IPS-18c (cell line): ENCODE data around the gene TRIM37.
"Not testable (repeated sequence)": the region's sequence is repeated elsewhere in the genome, so short reads cannot be mapped to it uniquely, and the experiment has no call there.

Experiments
- H3K4me3 ChIP-seq: 2 replicates; pipeline ENCODE4 v1.7.0; 2013; ENCODE audit warnings: low read depth, mild to moderate bottlenecking, low read length, moderate library complexity; ENCODE audit not compliant: insufficient read depth
- H3K9me3 ChIP-seq: one replicate; pipeline ENCODE4 v1.6.1; 2013; ENCODE audit warnings: mild to moderate bottlenecking, low read length, moderate library complexity; ENCODE audit not compliant: control insufficient read depth, insufficient read depth

The TRIM37 gene

DNA sequence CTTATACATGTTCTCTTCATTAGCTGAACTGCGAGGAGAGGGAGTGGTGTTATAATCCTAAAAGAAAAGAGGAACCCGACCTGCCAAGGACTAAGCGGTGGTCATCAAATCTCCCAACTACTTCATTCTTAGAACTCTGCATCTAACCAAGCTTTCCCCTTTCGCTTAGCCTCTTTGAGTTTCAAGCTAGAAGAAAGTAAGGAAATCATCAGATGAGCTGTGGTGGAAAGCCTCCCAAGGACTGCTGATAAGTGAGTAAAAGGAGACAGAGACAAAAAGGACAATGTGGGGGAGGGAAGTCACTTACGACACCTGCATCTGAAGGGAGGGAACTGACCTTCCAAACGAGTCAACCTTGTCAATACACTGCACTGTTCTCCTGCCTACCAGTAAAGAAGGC lies 121.3 kb downstream of the TRIM37 start:
- Histone ChIP-seq H3K9me3 (no peaks in the 10 kb centered on the region), H3K4me3 (no peak overlapping the region)

DNA sequence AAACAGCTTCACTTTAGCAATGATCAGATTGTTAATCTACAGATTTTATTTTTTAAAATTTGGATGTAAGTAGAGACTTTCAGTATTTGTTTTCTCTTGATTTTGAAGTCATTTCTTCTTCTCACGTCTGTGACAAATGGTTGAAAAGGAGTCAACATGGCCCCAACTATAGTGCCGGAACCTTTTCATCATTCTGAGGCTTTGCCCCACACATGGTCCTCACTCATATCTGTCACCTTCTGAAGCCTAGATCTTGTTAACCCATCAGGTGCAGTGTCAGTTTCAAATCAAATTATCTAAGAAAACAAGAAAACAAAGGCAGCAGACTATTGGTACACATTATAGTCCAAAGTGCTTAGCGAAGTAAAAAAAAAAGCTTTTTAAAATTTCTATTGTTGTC lies 124.1 kb downstream of the TRIM37 start:
- Histone ChIP-seq H3K9me3 (no peaks in the 10 kb centered on the region), H3K4me3 (no peak overlapping the region)

DNA sequence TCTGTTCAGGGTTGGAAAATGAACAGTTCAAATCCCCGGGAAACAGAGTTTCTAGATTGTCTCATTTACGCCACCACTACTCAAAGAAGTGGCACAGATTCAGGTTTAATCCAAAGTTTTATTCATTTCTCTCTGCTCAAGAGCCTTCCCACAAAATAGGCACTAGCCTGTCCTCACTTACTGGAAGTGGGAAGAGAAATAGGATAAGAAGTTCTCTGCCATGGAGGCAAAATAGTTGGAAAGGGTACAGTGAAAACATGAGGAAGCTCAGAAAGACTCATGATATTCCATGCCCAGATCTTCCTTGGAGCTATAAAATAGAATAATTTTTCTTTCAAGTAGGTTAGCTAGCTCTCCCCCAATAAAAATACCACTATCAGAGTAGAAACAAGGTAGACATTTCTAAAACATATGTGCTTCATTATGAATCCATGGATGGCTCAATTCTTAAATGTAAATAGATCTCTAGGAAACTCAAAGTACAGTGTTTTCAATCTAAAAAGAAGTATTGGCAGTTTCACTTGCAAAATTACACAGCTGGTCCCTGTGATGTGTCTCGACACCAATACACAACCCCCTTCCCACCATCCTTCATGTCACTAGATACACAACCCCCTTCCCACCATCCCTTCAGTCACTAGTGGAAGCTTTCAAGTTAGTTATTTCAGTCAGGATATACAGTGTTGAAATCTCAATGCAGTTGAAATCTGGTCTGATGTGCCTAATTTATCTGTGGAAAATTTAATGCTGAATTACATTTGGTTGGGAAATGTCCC lies 125.8 kb downstream of the TRIM37 start:
- Histone ChIP-seq H3K4me3 (no peak overlapping the region), H3K9me3 (no peaks in the 10 kb centered on the region)

DNA sequence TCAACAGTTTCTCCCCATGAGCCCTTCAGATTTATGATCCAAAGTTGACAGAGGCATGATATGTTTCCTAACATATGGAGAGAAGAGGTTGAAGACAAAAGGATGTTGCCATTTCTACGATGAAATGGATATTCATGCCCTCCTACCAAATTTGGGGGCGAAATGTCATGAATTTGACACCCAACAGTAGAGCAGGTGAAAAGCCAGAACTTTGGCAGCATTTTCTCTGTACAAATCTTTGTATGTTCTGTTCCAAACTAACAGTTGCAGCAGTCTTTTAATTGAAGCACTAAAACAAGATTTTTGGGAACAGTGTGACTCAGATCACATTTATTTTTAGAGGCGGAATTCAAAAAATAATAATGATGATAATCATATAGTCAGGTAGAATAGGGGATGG lies 130.1 kb downstream of the TRIM37 start:
- no peaks in the 10 kb centered on the region for H3K9me3 ChIP-seq
- H3K4me3 ChIP-seq, result no peak overlapping the region

DNA sequence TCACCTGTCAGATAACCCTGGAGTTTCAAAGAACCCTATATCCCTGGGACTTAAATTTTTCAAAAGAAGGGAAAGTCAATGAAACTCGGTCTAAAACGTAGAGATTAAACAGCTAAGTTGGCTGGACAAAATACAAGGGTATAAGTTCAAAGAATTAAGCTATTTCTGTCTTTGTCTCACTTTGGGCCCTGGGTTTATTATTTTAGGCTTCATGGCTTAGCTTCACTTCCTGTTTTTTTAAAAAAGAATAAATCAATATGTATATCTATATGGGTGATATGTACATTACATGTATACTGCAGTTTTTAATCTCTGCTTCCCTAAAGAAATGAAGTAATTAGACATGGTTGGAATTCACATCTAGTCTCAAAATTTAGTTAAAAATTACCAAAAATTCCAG lies 132.3 kb downstream of the TRIM37 start:
- Histone ChIP-seq H3K9me3 (no peaks in the 10 kb centered on the region), H3K4me3 (no peak overlapping the region)

DNA sequence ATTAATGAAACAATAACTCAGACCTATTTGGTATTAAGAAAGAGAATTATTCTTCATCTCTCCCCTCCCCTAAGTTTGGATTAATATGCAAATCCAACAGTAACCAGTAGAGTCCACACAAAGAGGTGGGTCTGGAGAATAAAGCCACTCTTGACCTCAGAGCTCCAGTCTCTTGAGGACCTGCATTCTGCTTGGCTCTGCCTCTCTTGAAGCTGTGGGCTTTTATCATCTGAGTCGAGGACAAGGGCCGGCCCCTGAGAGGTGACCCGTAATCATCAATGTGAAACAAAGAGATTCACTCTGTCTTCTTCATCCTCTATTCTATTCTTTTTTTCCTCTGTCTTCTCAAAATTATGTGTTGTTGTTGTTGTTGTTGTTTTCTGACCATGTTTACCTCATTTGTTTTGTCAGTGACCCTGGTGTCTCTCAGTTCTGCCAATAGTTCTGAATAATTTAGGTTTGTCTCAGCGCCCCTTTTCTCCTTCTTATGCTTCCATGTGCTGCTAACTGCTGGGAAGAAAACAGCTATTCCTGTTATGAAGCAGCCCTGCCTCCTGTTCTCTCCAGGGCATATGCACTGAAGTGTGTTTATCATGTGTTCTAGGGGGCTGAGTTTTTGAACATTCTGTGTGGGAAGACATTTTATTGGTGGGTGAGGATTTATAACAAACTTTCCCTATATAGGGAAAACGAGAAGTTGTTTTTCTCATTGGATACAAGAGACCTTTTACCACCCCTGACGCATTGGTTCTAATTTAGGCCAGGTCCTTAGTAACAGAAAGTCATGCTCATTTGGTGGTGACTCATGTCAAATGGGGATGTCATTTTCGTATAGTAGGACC lies 135.8 kb downstream of the TRIM37 start:
- Histone ChIP-seq H3K9me3 (no peaks in the 10 kb centered on the region), H3K4me3 (no peak overlapping the region)

DNA sequence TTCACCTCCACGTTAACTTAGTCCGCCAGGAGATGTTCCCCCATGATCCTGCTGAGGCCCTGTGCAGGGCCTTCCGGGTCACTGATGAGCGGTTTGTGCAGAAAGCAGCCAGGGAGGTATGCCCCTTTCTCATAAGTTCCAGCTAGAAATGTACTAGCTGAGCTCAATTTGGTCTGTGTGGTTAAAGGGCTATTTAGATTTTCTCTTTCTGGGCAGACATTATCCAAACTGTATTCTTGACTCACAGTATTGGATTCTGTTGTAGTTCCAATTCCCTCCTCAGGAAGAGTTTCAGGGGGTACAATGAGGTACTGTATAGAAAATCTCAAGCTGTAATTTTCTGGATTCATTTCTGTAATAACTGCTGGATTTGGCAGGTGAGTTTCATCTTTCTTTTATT lies 137.1 kb downstream of the TRIM37 start:
- no peaks in the 10 kb centered on the region for H3K9me3 ChIP-seq

DNA sequence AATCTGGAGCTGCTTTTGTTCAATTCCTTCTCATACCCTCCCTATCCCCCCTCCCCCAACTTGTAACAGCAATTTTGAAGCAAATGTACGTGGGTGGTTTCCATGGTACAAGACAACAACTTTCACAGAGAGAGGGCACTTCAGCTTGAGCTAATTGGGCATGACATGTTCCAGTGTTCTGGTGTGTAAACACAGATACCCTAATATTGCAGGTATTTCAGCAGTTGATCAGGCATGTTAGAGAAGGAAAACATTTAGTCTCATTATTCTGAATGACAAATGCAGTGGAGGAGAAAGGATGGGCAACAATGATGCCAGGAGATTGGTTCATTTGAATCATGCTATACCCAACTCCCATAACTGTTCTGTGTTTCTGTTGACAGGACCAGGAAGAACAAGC lies 137.5 kb downstream of the TRIM37 start:
- Histone ChIP-seq H3K4me3 (no peak overlapping the region), H3K9me3 (no peaks in the 10 kb centered on the region)

More for the DNA sequence above, 137.1 kb downstream of the TRIM37 start:
- no peak overlapping the region for H3K4me3 ChIP-seq

DNA sequence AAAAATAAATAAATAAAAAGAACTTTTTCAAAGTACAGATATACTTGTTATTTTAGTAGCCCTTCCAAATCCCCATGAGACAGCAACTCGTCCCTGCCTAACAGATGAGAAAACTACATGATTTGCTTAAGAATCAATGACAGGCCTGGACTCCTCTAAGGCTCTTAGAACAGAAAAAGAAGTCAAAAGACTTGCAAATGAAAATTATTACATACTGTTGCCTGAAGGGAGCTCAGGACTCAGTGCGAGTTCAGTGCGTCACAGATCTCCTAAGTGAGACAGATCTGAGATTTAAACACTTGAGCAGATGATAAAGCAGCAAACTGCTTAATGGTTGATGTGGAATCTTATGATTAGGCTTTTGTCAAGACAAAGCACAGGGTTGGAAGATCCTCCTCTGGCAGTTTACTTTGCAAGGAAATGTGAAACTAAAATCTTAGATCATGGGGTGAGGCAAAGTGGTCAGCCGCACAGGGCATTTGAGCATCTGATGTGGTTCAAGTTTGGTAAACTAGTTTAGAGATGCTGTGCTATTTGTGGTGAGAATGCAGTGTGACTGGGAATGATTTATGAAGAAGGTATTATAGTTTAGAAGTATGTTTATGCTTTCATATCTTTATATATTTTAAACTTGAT lies 138.1 kb downstream of the TRIM37 start:
- H3K4me3 ChIP-seq, result no peak overlapping the region
- no peaks in the 10 kb centered on the region for H3K9me3 ChIP-seq

DNA sequence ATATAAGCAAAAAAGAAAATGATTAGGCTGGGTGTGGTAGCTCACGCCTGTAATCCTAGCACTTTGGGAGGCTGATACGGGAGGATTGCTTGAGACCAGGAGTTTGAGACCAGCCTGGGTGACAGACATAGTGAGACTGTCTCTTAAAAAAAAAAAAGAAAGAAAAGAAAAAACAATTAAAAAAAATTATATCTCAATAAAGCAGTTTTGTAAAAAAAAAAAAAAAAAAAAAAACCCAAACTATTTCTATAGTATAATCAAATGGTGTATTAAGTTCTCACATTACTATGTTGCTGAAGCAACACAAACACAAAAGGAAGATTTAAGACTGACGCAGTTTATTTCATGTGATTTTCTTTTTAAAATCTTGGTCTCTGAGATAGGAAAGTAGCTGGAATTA lies 140.5 kb downstream of the TRIM37 start:
- no peaks in the 10 kb centered on the region for H3K9me3 ChIP-seq

DNA sequence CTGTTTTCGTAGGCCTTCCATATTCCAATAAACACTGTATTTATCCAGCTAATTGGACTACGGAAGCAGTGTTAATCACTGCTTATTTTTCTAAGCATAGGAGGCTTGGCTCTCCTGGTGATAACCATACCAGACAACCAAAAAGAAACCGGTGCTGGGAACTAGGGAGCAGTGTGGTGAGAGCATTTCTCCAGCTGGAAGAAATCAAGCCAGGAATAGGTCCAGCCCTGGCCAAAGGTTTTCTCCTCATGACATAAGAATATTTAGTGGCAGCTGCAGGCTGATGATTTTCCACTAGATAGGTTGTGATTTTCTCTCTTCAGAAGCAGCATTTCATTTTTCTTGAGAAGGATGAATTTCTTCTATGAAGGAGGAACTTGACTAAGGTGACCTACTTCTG lies 141.5 kb downstream of the TRIM37 start:
- H3K9me3 ChIP-seq, result no peaks in the 10 kb centered on the region
- H3K4me3 ChIP-seq, result no peak overlapping the region

More for the DNA sequence above, 140.5 kb downstream of the TRIM37 start:
- no peak overlapping the region for H3K4me3 ChIP-seq

DNA sequence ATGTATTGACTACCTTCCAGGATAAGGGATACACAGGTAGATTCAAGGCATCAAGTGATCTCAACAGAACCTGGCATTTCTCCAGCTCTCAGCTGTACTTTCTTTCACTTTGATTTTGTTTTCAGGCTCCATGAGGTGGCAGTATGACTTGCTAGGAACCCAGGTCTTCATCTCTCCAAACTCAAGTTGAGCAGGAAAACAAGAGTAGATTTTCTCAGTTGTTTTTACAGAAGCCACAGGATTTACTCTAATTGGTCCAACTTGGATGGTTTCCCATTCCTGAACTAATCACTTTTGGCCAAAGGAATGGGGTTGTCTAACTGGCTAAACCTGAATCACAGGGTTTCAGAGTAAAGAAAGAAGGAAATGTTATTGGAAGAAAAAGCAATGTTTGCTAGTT lies 146.6 kb downstream of the TRIM37 start:
- H3K4me3 ChIP-seq, result no peak overlapping the region
- H3K9me3 ChIP-seq, result no peaks in the 10 kb centered on the region

DNA sequence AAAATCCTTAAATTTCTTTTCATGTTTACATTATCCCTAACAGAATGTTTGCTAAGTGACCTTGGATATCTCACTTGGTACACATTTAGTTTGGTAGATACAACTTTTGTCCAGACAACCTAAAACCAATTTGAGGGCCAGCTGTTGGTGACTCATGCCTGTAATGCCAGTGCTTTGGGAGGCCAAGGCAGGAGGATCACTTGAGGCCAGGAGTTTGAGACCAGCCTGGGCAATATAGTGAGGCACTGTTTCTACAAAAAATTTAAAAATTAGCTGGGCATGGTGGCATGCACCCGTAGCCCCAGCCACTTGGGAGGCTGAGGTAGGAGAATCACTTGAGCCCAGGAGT lies 149.0 kb downstream of the TRIM37 start:
- not testable (repeated sequence) for H3K9me3 ChIP-seq, H3K4me3 ChIP-seq

DNA sequence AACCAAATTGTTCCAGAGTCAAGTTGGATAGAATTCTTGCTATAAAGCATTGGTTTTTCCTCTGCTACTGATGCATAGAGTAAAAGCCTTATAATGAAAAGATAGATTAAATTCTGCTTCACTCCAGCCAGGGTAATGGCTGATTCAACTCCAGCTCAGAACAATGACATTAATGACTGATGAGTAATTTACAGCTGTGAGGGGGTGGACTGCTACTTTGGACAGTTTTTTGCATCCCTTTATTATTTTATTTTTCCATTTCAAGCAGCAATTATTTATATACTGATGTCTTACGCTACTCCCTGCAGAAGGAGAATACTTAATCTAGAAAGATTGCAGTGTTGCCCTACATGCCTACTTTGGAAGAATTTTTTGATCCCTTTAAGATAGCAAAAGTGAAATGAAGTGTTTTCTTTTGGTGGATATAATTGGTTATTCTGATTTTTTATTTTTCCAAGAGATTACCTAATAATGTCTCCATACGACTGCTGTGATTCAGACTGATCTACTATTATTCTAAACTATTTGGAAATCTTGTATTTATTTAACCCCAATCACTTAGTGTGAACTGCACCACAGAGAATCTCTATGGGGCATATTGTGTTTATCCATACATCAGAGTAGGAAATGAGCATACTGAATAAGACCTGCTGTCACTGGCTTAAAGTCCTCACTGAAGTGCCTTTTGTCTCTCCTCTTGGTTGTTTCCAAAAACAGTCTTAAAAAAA lies 149.5 kb downstream of the TRIM37 start:
- no peaks in the 10 kb centered on the region for H3K9me3 ChIP-seq
- no peak overlapping the region for H3K4me3 ChIP-seq

DNA sequence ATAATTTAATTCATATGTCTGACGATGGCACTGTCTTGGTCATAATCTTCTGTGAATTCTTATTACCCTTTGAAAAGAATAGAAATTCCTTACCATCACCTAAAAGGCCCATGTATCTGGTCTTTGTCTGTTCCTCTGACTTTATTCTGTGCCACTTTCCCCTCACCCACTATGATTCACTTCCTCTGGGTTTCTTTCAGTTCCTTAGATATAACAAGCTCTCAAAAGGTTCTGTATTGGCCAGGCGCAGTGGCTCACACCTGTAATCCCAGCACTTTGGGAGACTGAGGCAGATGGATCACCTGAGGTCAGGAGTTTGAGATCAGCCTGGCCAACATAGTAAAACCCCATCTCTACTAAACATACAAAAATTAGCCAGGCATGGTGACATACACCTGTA lies 152.3 kb downstream of the TRIM37 start:
- H3K4me3 ChIP-seq, H3K9me3 ChIP-seq: not testable (repeated sequence)

DNA sequence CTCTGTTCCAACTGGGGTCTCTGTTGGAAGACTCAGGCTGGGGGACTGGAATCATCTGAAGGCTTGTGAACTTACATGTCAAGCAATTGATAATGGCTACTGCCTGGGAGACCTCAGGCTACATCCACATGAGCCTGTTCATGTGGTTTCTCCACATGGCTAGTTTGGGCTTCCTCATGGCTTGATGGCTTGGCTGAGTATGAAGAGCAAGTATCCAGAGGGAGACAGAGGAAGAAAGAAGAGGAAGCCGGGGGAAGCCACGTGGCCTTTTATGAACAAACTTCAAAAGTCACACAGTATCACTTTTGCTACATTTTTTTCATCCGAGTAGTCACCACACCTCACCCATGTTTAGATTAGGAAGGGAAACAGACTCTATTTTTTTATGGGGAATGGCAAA lies 158.9 kb downstream of the TRIM37 start:
- Histone ChIP-seq H3K4me3 (no peak overlapping the region), H3K9me3 (peaks cover 3% of the 10 kb centered on the region)

DNA sequence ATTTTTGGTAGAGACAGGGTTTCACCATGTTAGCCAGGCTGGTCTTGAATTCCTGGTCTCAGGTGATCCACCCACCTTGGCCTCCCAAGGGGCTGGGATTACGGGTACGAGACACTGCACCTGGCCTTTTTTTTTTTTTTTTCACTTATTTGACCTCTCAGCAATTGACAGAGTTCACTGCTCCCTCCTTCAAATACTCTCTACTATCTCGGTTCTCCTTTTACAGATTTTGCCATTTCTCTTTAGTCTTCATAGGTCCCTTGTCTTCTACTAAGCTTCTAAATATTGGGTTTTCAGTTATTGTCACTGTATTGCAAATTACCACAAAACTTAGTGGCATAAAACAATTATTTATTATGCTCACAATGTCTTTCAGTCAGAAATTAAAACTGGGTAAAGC lies 159.3 kb downstream of the TRIM37 start:
- Histone ChIP-seq H3K4me3 (no peak overlapping the region), H3K9me3 (peaks cover 3% of the 10 kb centered on the region)
